Embryonic facial prominence (tissue), 1 donor: Measurements from ENCODE around the gene TAS2R5.
"Not testable (repeated sequence)": the region's sequence is repeated elsewhere in the genome, so short reads cannot be mapped to it uniquely, and the experiment has no call there.

ENCODE experiments used
- DNase-seq: peaks from one replicate; pipeline ENCODE4 v3.0.0-alpha.2; 2016; ENCODE audit errors: extremely low spot score

Gene TAS2R5

GRCh38 chr7:141789917-141790316 is at the start of gene TAS2R5:
Gene TAS2R5 (plus strand): TSS chr7:141790217. CDS start chr7:141790362, 145 bp downstream.
- DNase-seq = no peak

GRCh38 chr7:141742229-141742628 is 47.8 kb upstream of the TAS2R5 start:
- no peak for DNase-seq

- no peak for DNase-seq
Measured at GRCh38 chr7:141744131-141744530, 45.9 kb upstream of the TAS2R5 start.

GRCh38 chr7:141748396-141748795 is 41.6 kb upstream of the TAS2R5 start:
- DNase-seq = no peak

- not testable (repeated sequence) for DNase-seq
Measured at GRCh38 chr7:141751904-141752303, 38.1 kb upstream of the TAS2R5 start.

- no peak for DNase-seq
Measured at GRCh38 chr7:141752634-141753033, 37.4 kb upstream of the TAS2R5 start.

GRCh38 chr7:141754939-141755338 is 35.1 kb upstream of the TAS2R5 start:
- DNase-seq = no peak

- DNase-seq = no peak
Measured at GRCh38 chr7:141763797-141764196, 26.2 kb upstream of the TAS2R5 start, which contains the start of gene TAS2R3. Gene TAS2R3 (plus strand): TSS chr7:141764097. CDS start chr7:141764159, 62 bp downstream.

- not testable (repeated sequence) for DNase-seq
Measured at GRCh38 chr7:141770083-141770583, 19.9 kb upstream of the TAS2R5 start.

GRCh38 chr7:141776374-141776773 is 13.6 kb upstream of the TAS2R5 start, which contains the start of gene TAS2R4:
Gene TAS2R4 (plus strand): TSS chr7:141776674. CDS start chr7:141778489, 1,815 bp downstream.
- DNase-seq = no peak

GRCh38 chr7:141785706-141786552 is 4.1 kb upstream of the TAS2R5 start:
- DNase-seq = no peak

- no peak for DNase-seq
Measured at GRCh38 chr7:141788296-141788695, 1.7 kb upstream of the TAS2R5 start.

- no peak for DNase-seq
Measured at GRCh38 chr7:141792526-141792925, 2.5 kb downstream of the TAS2R5 start.

- DNase-seq = no peak
Measured at GRCh38 chr7:141820067-141820466, 30.1 kb downstream of the TAS2R5 start.

- DNase-seq = not testable (repeated sequence)
Measured at GRCh38 chr7:141822432-141822831, 32.4 kb downstream of the TAS2R5 start.

- DNase-seq = no peak
Measured at GRCh38 chr7:141837683-141838082, 47.7 kb downstream of the TAS2R5 start.

GRCh38 chr7:141838581-141838980 is 48.6 kb downstream of the TAS2R5 start:
- DNase-seq = no peak

GRCh38 chr7:141839256-141839655 is 49.2 kb downstream of the TAS2R5 start:
- DNase-seq = no peak

GRCh38 chr7:141840708-141841107 is 50.7 kb downstream of the TAS2R5 start:
- no peak for DNase-seq
